HG03064 (cell line): ENCODE data around the gene POU4F1.

Experiments used
- ATAC-seq: cut with Tn5 transposase; IDR thresholded peaks from one replicate; pipeline ENCODE4 v1.9.1; 2021; ENCODE audit warnings: low read depth; ENCODE audit not compliant: unreplicated experiment

POU4F1 gene

GRCh38 chr13:78607409-78608251 lies 4.3 kb upstream of the POU4F1 start:
- ATAC-seq, result no peak

GRCh38 chr13:78606471-78607408 lies 3.4 kb upstream of the POU4F1 start:
- ATAC-seq, result no peak

GRCh38 chr13:78604782-78605611 lies 1.6 kb upstream of the POU4F1 start:
- ATAC-seq, result no peak

DNA sequence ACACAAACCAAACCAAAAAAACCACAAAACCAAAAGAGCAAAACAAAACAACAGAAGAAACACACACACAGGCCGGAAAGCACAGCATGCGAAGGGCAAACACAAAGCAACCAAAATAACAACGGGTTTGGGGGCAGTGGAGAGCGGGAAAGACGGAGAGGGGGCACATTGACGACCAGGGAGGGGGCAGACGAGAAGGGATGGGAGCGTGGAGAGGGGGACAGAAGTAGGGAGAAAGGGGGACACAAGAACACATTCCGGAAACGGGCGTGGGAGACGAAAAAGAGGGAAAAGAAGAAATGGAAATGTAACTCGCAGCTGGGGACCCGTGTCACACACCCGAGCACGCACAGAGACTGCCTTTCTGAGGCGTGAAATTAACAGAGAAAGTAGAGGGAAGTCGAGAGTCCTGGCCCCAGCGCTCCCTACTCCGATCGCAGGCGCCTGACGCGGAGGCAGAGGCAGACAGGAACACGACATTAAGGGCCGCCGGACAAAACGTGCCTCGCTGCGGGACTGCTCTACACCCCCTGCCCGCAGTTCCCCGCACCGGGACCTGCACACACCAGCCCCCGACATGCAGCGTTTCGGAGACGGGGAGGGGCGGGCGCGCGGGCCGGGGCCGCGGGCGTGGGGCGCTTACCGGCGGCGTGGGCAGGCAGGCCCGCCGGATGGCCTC lies 652 bp downstream of the POU4F1 start:
- no peak for ATAC-seq

DNA sequence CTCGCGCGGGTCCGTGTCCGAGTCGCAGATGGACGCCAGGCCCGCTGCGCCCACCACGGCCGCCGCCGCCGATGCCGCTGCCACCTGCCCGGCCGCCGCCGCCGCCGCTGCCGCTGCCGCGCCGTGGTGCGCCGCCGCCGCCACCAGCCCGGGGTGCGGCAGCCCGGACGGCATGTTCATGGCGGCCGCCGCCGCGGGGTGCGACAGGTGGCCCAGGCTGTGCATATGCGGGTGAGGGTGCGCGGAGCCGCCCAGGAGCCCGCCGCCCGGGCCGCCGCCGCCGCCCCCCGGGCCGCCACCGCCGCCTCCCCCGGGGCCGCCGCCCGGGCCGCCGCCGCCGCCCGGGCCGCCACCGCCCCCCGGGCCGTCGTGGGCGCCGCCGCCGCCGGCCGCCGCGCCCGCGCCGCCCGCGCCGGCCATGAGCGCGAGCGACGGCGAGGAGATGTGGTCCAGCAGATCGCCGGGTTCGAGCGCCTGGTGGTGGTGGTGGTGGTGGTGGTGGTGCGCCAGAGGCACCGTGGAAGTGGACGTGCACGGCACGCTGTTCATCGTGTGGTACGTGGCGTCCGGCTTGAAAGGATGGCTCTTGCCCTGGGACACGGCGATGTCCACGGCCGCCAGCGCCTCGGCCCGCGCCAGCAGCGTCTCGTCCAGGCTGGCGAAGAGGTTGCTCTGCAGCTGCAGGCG lies 1.3 kb downstream of the POU4F1 start:
- ATAC-seq, result no peak

- no peak for ATAC-seq
Measured at GRCh38 chr13:78601124-78601873, 2.1 kb downstream of the POU4F1 start.

DNA sequence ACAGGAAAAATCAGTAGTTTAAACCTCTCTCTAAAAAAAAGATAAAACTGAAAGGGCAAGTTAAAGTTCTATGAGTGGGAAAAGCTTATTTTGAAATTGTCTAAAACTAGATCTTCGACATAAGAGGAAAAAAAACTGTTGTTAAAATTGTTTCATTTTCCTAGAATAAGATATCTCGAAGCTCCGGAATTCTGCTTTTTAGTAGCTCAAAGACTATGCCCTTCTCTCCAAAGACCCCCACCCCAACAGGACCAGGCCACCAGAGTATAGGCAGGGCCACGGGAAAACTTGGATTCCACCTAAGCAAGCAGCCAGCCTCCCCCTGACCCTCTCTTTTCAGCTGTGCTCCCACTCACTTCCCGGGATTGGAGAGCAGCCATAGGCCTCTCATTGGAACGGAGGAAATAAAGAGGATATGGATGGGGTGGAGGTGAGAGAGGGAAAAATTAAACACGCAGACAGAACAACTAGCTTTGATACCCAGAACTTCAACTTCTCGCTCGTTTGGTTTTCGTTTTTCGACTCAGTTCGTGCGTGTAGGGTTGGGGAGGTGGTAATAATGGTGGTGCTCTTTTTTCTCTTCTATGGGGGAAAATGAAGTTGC lies 3.0 kb downstream of the POU4F1 start:
- ATAC-seq, result no peak

DNA sequence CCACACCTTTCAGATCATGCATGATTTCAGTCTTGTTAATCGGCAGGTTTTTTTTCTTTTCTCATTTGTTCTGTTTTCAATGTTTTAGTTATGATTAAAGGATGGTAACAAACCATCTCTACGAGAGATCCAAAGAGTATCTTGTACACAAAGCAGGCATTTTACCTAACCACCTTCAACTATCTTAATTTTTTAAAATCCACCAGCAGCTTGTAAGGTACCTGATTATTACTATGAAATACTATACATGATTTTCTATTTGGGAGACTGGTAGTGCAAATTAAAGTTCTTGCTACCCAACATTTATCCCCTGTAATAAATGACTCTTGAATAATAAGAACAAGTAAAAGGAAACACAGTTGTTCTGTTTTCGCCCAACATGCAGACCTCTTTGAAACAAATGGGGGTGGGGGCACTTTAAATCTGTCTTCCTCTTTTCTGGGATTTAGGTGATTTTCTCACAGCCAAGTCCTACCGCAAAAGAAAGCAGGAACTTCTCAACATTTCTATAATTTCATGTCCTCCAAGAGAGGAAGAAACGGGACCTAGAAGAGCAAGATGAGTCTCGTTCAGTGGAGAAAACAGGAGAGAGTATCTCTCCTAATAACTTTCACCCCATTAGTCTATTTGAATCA lies 3.6 kb downstream of the POU4F1 start:
- ATAC-seq, result no peak

GRCh38 chr13:78598966-78599644 lies 4.2 kb downstream of the POU4F1 start:
- no peak for ATAC-seq

GRCh38 chr13:78598116-78598781 lies 5.1 kb downstream of the POU4F1 start:
- ATAC-seq, result no peak

DNA sequence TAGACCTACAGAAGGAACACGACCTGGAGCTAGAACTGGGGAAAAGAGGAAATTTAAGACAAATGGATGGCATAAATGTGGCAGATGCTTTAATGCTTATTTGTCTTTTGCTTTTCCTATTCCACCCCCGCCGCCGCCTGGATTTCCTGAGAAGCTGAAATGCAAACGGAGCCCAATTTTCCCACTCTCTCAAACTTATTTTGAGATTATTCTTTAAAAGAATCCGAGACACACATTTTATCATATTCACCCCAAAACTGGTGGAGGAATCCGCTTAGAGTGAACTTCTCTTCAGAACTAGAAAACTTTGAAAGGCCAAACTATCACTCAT lies 5.8 kb downstream of the POU4F1 start:
- no peak for ATAC-seq

GRCh38 chr13:78596736-78597601 lies 6.4 kb downstream of the POU4F1 start:
- no peak for ATAC-seq

DNA sequence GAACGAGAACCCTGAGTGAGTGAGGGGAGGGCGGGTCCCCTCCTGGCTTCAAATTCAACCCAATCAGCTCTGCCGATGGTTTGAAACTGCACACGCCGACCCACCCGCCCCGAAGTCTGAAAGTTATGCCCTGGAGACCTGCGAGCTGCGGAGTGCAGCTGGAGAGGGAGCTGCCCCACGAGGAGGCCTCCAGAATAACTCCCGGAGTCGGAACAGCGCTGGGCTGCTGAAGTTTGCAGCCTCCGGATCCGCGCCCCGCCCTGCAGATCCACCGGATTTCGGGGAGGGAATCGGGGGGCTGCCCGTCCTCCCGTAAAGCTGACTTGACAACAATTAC lies 7.0 kb downstream of the POU4F1 start:
- ATAC-seq, result no peak

DNA sequence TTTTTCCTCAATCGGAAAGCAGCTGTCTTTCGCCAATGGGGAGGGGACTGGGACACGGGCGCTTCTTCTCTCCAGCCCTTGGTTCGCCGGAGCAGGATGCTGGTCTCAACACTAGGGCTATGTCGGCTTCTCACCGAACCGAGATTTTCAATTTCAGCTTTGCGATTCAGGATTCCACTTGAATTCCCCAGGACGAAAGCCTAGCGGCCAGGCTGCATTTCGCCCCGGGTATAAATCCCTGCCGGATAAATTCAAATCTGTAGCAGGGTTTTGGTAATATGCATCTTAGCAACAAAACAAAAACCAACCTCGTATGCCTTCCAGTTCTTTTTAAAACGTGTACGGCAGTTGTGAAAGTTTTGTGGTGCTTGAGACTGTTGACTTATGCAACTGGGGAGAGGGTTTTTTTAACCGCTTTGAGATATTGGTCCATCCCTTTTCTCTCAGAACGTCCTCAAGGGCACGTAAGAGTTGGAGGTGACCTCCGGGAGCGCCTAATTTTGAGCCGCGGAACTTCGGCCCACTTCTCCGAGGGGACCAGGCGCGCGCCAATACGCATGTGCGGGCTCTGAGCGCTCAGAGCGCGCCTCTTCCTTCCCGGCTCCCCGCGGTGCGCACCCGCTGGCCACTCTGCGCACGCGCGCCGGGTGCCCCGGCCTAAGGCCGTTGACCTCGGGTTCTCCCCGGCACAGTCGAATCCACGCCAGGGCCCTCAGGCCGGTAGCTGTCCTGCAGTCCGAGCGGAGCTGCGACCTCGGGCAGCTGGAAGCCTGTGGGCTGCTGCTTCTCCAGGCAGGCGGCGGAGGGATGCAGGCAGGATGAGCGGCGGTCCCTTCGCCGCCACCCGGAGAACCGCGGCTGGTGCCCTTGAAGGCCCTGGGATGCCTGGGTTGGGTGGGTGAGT lies 7.6 kb downstream of the POU4F1 start:
- ATAC-seq, result no peak

DNA sequence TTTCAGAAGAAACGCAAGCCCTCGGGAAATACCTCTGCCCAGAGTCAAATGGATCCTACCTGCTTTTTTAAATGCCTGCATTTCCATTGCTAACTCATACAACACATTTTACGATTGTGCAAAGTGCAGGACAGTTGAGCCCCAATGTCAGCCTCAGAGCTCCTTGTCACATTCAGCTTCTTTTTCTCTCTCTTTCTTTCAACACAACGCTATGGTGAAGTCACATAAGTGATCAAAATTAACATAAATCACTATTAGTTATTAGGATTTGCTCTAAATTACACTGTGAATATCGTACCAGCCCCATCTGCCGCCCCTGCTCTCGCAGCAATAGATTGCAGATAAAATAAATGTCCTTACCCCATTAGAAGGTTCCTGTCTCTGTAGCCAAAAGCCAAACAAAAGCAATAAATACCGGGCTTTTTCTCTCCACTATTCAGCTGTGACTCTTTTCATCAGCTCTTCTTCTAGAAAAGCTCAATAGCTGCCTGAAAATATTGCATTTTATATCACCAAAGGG lies 8.8 kb downstream of the POU4F1 start:
- no peak for ATAC-seq
